Activated CD8-positive, alpha-beta T cell treated with anti-CD3 and anti-CD28 coated beads, Interleukin-2, amount 10 ng/mL, durations not matched to agents 7 days and 5 days (primary cell): ENCODE results near the gene GDPD4. TPM values are rescaled to one million over a fixed set of nuclear protein-coding genes. Genes with fewer than 3 reads are reported as not detected.

Source experiments
- ATAC-seq: fragments of 150-1000 bp; cut with Tn5 transposase; one replicate; pipeline ENCODE4 v1.10.0; 2021; ENCODE audit warnings: moderate library complexity
- CTCF ChIA-PET: fragments of 350-600 bp; sonication (Branson Sonifier 250); formaldehyde crosslinking; loops from one replicate; lab custom pipeline; 2021; ENCODE audit warnings: antibody characterized with exemption; lab: Charles Lee
- POLR2A ChIA-PET: fragments of 350-600 bp; sonication (Branson Sonifier 250); formaldehyde crosslinking; loops from one replicate; lab custom pipeline; 2021; ENCODE audit warnings: antibody characterized with exemption; lab: Charles Lee
- DNase-seq: peaks from one replicate; pipeline ENCODE4 v3.0.0-alpha.2; 2020
- H3K27ac Mint-ChIP-seq: one replicate; pipeline ENCODE4 v1.8.0; 2021; ENCODE audit warnings: mild to moderate bottlenecking, mixed read lengths
- H3K27me3 Mint-ChIP-seq: one replicate; pipeline ENCODE4 v1.8.0; 2021; ENCODE audit warnings: low read depth, mixed read lengths
- H3K36me3 Mint-ChIP-seq: one replicate; pipeline ENCODE4 v1.8.0; 2021; ENCODE audit warnings: low read depth, mixed read lengths
- H3K4me1 Mint-ChIP-seq: one replicate; pipeline ENCODE4 v1.8.0; 2021; ENCODE audit warnings: low read depth, mixed read lengths
- H3K4me3 Mint-ChIP-seq: one replicate; pipeline ENCODE4 v1.8.0; 2021; ENCODE audit warnings: mild to moderate bottlenecking, mixed read lengths
- H3K9me3 Mint-ChIP-seq: one replicate; pipeline ENCODE4 v1.8.0; 2022; ENCODE audit warnings: mixed read lengths; ENCODE audit not compliant: insufficient read depth
- total RNA-seq, 2 experiments: library from RNA; stranded (reverse); gene quantifications; one replicate each; pipeline ENCODE4 v1.2.3, GENCODE V29; 2021

GDPD4 gene
- total RNA-seq, 2 experiments from 2014 or later = not detected

DNA sequence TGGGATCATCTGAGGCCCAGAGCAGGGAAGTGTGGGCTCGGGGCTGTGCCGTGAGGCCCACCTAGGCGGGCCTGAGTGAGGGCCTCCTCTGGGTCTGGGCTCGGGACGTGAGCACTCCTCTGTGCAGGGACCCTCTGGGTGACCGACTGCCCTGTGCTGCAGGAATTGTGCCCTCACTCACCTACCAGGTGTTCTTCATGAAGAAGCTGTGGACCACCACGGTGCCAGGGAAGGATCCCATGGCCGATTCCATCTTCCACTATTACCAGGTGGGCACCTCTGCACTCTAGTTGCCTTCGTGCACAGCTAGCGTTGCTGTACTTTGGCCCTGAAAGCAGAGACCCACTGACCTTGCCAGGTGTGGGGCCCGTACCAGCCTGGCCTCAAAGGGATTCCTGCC lies 93.0 kb downstream of the GDPD4 start:
- Mint-ChIP-seq H3K36me3 (no peaks in the 10 kb centered on the region), H3K27me3 (no peaks in the 10 kb centered on the region), H3K27ac (no peak overlapping the region), H3K4me1 (peaks cover under 1% of the 10 kb centered on the region), H3K9me3 (no peaks in the 10 kb centered on the region), H3K4me3 (no peak overlapping the region)
- ATAC-seq = no peak
- POLR2A ChIA-PET = no interaction called here
- CTCF ChIA-PET = no interaction called here
- DNase-seq = no peak

DNA sequence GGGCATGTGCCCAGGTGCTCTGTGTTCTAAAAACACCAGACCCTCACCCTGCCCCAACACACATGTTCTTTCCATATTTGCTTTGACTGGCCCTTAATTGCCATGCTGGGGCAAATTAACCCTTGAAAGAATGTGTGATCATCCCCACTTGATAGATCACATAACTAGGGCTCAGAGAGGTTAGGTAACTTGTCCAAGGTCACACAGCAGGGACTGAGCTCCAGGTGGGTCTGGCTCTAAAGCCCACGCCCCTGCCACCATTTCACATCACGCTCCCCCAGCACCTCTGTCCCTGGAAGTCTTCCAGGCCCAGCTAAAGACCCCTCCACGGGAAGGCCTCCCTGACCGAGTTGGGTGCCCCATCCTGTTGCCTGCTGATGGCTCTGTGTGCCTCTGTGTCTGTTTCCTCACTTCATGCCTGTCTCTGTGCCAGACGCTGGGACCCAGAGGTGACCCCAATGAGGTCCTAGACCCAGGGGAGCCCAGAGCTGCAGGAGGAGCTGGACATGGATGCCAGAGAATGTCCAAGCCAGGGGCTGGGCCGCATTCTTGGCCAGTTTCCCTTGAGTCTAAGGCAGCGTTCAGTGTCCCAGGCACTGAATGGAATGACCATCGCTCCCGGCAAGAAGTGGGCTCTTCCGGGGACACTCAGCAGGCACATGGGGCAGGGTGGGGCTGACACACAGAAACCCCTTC lies 93.7 kb downstream of the GDPD4 start:
- Mint-ChIP-seq H3K27me3 (no peaks in the 10 kb centered on the region), H3K4me1 (peaks cover 3% of the 10 kb centered on the region), H3K36me3 (no peaks in the 10 kb centered on the region), H3K4me3 (no peak overlapping the region), H3K27ac (no peak overlapping the region), H3K9me3 (no peaks in the 10 kb centered on the region)
- ATAC-seq = no peak
- ChIA-PET CTCF (no interaction called here), POLR2A (no interaction called here)
- no peak for DNase-seq

DNA sequence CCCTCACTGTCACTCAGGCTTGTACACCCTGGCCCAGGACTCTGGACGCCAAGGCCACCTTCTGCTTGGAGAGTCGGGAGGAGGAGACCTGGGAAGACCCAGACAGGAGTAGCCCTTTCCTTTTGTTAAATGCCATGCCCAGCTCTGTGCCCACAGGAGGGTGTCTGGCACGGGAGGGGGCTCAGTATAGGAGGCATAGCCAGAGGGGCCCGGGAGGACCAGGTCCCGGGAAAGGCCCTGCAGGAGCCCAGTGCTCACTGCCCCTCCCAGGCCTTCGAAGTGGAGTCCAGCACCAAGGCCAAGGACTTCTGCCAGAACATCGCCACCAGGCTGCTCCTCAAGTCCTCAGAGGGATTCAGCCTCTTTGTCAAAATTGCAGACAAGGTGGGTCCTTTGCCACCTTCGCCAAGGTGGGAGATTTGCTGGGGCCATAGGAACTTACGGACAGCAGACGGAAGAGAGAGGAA lies 94.4 kb downstream of the GDPD4 start:
- ATAC-seq = no peak
- CTCF ChIA-PET = no interaction called here
- peaks cover 3% of the 10 kb centered on the region for H3K4me1 Mint-ChIP-seq
- no peak for DNase-seq
- POLR2A ChIA-PET = no interaction called here
- no peaks in the 10 kb centered on the region for H3K27me3 Mint-ChIP-seq
- no peak overlapping the region for H3K27ac Mint-ChIP-seq
- H3K4me3 Mint-ChIP-seq = no peak overlapping the region
- no peaks in the 10 kb centered on the region for H3K9me3 Mint-ChIP-seq
- H3K36me3 Mint-ChIP-seq = no peaks in the 10 kb centered on the region

DNA sequence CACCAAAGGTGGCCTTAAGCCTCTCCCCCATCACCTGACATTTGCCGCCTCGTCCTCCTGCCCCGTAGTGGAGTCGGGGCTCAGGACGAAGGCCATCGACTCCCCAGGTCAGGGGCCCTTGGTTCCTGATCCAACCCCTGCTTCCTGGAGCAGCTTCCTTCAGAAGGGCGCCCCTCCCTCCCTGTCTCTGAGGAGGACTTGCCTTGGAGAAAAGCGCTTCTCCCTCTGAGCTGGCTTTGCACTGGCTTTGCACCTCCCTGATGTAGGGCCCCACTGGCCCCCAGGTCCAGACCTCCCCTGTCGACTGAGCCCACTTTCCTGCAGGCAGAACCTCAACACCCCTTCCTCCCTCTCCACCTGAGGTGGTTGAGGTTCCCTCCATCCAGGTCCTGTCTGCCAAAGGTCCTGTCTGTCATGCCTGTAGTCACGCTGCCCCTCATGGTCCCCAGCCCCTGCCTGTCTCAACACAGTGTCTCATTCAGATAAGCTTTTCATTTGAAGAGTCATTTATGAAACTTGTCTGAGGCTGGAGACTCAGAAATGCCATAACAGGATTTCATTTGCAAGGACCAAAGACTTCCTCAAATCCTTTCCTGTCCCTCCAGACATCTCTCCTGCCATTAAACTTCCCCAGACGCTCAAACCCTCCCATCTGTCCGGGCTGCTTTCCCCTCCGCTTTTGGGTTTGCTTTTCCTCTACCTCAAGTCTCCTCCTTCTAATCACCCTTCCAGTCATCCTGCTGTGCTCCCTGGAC lies 95.0 kb downstream of the GDPD4 start:
- no peak overlapping the region for H3K27ac Mint-ChIP-seq
- no peak for DNase-seq

DNA sequence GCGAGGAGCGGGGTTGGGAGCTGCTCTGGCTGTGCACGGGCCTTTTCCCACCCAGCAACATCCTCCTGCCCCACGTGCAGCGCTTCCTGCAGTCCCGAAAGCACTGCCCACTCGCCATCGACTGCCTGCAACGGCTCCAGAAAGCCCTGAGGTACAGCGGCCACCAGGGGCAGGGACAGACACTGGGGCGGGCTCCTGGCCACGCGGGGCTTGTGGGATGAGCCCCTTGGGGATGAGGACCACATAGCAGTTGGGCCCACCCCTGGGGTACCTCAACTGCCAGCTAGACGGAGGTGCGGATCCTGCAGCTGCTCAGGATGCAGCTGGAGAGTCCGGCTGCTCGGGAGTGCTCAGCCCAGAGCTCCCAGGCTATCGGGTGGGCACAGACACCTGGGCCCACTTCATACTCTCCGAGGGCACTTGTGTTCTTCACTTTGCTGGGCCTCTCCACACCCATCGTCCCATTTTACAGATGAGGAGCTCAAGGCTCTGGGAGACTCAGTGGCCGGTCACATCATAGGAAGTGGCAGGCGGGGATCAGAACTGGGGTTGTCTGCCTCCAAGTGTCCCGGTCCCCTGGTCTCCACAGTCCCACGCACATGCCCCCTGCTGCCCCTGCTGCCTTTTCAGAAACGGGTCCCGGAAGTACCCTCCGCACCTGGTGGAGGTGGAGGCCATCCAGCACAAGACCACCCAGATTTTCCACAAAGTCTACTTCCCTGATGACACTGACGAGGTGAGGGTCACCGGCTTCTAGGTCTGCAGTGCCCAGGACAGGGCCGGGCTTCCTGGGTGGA lies 95.8 kb downstream of the GDPD4 start:
- CTCF ChIA-PET = interaction anchor here (2.7 kb wide), 1 partner anchor 17 kb away, joined by 5 read pairs; no protein-coding TSS in a partner anchor
- no peaks in the 10 kb centered on the region for H3K36me3 Mint-ChIP-seq
- peaks cover 3% of the 10 kb centered on the region for H3K4me1 Mint-ChIP-seq
- no peak for ATAC-seq
- POLR2A ChIA-PET = interaction anchor here (0.8 kb wide), 1 partner anchor 384 kb away, joined by 3 read pairs; the partner anchor contains the start of gene AQP11
- DNase-seq = no peak
- no peaks in the 10 kb centered on the region for H3K9me3 Mint-ChIP-seq
- no peak overlapping the region for H3K27ac Mint-ChIP-seq
- no peaks in the 10 kb centered on the region for H3K27me3 Mint-ChIP-seq
- H3K4me3 Mint-ChIP-seq = no peak overlapping the region

More for the DNA sequence above, 95.0 kb downstream of the GDPD4 start:
- H3K4me1 Mint-ChIP-seq = peaks cover 3% of the 10 kb centered on the region
- H3K9me3 Mint-ChIP-seq = no peaks in the 10 kb centered on the region
- ChIA-PET POLR2A (no interaction called here), CTCF (no interaction called here)
- no peaks in the 10 kb centered on the region for H3K36me3 Mint-ChIP-seq
- no peak for ATAC-seq
- H3K27me3 Mint-ChIP-seq = no peaks in the 10 kb centered on the region
- H3K4me3 Mint-ChIP-seq = no peak overlapping the region

DNA sequence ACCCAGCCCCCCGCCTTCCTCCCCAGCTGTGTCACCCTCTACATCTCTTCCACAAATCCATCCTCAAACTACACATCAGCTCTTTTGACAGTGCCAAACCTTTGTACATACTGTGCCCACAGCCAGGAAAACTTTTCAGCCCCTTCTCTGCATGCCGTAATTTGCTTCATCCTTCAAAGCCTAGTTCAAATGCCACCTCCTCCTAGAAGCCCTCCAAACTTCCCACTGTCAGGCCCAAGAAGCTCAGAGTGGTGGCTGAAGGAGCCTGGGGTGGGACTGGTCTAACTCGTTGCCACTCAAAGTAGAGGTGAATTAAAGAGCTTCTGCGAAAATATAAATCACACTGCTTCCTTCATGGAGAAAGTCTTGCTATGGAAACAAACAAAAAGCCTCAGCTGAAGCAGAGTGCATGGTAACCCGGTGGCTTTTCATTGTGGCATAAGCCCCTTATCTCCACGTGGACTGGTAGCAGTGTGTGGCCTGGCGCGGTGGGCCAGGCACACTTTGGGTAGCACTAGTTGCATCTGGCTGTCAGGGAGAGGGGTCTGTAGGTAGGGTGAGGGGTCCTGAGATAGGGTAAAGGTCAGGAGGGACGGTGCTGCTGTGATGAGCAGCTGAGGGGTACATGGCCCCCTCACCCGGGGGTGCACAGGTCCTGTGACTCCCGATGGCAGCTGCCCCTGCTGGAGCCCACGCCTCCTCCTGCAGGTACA lies 96.6 kb downstream of the GDPD4 start:
- POLR2A ChIA-PET = interaction anchor here (0.8 kb wide), 1 partner anchor 385 kb away, joined by 3 read pairs; the partner anchor contains the start of gene AQP11
- ATAC-seq (no peak), DNase-seq (no peak)
- Mint-ChIP-seq H3K36me3 (no peaks in the 10 kb centered on the region), H3K27me3 (no peaks in the 10 kb centered on the region), H3K4me1 (peaks cover 3% of the 10 kb centered on the region), H3K9me3 (no peaks in the 10 kb centered on the region), H3K4me3 (no peak overlapping the region), H3K27ac (no peak overlapping the region)
- CTCF ChIA-PET = interaction anchor here (1.2 to 2.7 kb wide), 3 partner anchors 17 to 343 kb away, joined by 3 to 5 read pairs (median 3); no protein-coding TSS in a partner anchor

DNA sequence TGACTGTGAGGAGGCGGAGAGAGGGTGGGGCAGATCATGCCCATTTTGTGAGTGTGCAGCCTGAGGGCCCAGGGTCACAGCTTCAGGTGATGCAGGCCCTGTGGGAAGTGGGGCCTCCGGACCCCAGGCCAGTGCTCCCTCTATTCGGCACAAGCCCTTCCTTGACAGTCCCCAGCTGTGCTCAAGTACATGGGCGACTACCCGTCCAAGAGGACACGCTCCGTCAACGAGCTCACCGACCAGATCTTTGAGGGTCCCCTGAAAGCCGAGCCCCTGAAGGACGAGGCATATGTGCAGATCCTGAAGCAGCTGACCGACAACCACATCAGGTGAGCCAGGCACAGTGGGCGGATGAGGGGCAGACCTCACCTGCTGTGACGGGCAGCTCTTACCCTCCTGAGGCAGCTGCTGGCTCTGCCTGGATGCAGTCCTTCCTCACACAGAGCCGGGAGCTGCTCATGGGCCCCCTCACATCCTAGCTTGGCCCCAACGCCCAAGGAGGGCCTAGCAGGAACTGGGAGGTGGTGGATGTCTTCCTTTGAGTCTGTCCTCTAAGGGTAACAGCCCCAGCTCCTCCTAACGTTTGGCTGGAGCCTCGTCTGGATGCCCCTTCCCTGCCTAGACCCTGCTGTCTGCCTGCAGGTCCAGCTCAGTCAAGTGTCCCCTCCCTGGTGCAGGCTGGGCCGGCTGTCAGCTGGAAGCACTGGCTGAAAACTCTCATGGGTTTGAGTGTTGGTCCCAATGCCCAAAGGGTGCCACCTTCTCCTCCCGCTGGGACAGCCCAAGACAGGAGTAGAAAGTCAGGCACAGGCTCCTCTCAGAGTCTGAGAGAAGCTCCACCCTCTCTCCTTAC lies 97.4 kb downstream of the GDPD4 start:
- POLR2A ChIA-PET = interaction anchor here (0.6 to 0.8 kb wide), 2 partner anchors 11 to 386 kb away, joined by 3 read pairs; partner anchors contain the start of gene AQP11
- DNase-seq = no peak
- Mint-ChIP-seq H3K36me3 (no peaks in the 10 kb centered on the region), H3K27me3 (no peaks in the 10 kb centered on the region), H3K4me1 (peaks cover 3% of the 10 kb centered on the region), H3K4me3 (no peak overlapping the region), H3K27ac (no peak overlapping the region), H3K9me3 (no peaks in the 10 kb centered on the region)
- CTCF ChIA-PET = interaction anchor here (1.2 to 2.7 kb wide), 3 partner anchors 16 to 344 kb away, joined by 3 to 5 read pairs (median 3); no protein-coding TSS in a partner anchor
- no peak for ATAC-seq

DNA sequence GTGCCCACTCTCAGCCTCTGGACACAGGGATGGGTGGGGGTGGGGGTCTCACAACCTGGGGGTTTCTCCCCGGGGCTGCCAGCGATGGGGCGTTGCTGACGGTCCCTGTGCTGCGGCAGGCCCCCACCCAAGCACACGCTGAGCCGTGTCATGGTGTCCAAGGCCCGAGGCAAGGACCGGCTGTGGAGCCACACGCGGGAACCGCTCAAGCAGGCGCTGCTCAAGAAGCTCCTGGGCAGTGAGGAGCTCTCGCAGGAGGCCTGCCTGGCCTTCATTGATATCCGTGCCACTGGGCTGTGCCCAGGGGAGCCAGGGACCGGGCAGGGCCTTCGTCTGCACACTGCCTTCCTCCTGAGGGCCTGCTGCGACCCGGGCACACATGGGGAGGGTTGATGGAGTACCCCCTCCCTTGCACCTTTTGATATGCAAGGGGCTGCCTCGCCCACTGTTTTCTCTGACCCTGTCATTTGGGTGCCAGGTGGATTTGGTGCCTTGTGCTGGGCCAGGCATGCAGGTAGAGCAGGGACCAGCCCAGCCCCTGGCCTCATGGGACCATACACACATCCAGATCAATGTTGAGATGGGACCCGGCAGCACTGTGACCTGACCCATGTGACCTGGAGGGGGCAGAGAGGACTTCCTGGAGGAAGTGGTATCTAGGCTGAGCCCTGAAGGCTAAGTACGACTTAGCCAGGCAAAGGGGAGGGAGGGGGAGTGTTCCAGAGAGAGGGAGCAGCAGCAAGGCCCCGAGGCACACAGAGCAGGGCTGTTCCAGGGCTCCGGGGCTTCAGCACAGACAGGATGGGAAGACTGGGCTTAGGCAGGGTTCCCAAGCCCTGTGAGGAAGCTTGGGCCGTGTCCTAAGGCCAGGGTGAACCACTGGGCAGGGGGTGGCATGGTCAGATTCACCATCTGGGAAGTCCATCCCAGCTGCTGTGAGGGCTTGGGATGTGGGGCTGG lies 98.3 kb downstream of the GDPD4 start:
- H3K27me3 Mint-ChIP-seq = no peaks in the 10 kb centered on the region
- no peak for ATAC-seq
- peaks cover 3% of the 10 kb centered on the region for H3K4me1 Mint-ChIP-seq
- H3K4me3 Mint-ChIP-seq = no peak overlapping the region
- CTCF ChIA-PET = interaction anchor here (1.2 to 2.7 kb wide), 4 partner anchors 15 to 345 kb away, joined by 3 to 5 read pairs (median 4); no protein-coding TSS in a partner anchor
- H3K36me3 Mint-ChIP-seq = no peaks in the 10 kb centered on the region
- POLR2A ChIA-PET = interaction anchor here (0.6 kb wide), 1 partner anchor 12 kb away, joined by 3 read pairs; no protein-coding TSS in a partner anchor
- no peak for DNase-seq
- H3K9me3 Mint-ChIP-seq = no peaks in the 10 kb centered on the region
- no peak overlapping the region for H3K27ac Mint-ChIP-seq

DNA sequence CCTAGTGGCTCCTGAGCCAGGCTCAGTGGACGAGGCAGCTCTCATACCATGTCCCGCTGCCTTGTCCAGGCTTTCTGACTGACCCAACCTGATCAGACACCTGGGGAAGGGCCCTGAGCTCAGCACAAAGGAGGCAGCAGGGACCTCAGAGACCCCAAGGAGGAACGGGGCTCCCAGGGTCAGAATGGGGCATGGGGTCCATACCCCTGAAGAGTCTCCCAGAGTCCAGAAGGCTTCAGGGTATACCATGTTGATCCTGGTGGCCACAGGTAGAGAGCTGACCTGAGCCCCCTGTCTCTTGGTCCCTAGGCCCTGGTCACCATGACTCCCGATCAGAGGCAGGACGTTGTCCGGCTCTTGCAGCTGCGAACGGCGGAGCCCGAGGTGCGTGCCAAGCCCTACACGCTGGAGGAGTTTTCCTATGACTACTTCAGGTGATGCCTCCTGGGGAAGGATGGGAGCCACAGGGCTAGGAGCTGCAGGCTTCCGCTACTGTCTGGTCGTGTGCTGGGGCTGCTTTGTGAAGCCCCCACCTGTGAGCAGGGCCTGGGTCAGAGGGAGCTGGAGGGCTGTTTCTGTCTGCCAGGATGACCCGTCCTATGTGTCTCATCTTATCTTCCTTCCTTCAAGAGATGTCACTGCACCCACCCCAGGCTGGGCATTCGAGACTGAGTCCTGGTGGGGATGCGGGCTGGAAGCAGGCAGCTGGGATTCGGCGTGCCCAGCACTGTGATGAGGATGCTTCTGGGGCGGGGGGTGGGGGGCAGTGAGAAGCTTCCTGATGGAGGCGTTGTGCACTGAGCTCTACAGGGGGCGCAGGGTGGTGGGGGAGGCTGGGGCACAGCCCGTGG lies 99.3 kb downstream of the GDPD4 start:
- Mint-ChIP-seq H3K27me3 (no peaks in the 10 kb centered on the region), H3K9me3 (no peaks in the 10 kb centered on the region), H3K27ac (no peak overlapping the region), H3K4me1 (peaks cover 3% of the 10 kb centered on the region), H3K36me3 (no peaks in the 10 kb centered on the region), H3K4me3 (no peak overlapping the region)
- ChIA-PET CTCF (interaction anchor here (1.6 kb wide), 1 partner anchor 75 kb away, joined by 5 read pairs; no protein-coding TSS in a partner anchor), POLR2A (interaction anchor here (0.6 kb wide), 1 partner anchor 95 kb away, joined by 3 read pairs; no protein-coding TSS in a partner anchor)
- ATAC-seq (no peak), DNase-seq (no peak)
